GM21360 (cell line): ENCODE results near the gene CFAP54.
A peak's percentile ranks its signal among the peaks of the same experiment; 100 is the strongest.
"Not testable (repeated sequence)": the region's sequence is repeated elsewhere in the genome, so short reads cannot be mapped to it uniquely, and the experiment has no call there.

Experiments
- ATAC-seq: cut with Tn5 transposase; IDR thresholded peaks from one replicate; pipeline ENCODE4 v1.9.1; 2021; ENCODE audit warnings: mild to moderate bottlenecking, moderate library complexity; ENCODE audit not compliant: unreplicated experiment

Gene CFAP54, protein sequence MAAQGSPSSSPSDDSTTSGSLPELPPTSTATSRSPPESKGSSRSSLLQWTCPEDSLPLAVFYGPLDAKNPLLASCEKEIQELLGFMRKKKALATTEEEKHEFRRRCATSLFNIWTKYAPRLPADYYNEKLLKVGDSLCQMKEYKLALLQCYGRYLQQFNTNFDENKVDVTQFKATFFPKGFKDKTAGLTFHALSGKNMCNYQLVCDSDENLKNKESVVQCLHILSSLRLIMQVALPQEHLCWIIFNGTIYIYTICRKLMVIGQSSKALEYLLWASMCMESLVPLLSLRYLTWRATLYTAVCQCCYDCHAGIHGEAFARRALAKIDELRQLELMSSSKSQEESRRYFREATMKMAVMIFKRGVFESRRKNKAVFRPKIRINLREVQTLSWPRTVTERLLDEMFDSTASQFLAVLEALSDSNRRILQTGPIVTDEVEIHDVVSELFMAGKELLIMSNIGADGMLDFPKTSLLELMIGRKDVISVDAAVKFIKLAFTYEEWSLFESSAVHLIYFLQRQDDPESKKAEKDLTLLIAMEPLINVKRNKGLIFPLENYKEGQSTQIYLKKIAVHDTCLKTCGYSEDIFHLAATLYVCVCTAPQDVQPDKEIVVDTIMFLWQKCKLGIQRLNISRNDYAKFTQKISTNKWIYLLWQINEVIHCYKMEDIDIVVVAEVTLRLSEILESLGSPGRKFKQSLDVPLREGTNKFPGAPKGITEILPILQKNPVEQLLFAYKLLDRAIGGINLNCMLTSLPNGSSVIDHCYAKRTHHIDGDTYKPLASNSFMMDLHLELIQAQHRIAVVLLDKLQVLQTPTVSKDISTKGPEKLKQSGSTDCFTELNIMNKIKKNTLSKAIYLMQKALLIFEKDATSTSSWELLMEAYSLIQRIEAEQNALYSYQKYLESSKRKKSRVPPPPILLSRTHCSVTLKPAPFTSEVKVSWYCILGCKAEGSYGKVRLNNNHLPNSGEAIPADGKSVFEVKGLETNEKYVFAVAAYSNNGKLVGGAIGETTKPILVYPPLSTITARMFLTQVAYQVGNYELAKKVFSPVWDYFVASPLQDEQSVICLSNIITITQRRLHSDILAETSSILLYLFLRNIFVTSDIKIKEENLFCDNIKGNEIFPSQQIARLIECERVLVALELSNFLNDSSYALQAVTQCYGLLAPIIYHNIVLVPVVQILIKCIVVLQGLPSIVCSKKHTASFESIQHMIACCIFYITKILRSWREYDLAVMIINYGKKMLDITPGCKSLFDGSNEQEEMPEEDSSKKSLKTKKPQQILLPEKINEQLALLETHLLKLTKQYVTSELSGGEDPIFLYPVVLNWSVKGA (N-terminal part only)

DNA sequence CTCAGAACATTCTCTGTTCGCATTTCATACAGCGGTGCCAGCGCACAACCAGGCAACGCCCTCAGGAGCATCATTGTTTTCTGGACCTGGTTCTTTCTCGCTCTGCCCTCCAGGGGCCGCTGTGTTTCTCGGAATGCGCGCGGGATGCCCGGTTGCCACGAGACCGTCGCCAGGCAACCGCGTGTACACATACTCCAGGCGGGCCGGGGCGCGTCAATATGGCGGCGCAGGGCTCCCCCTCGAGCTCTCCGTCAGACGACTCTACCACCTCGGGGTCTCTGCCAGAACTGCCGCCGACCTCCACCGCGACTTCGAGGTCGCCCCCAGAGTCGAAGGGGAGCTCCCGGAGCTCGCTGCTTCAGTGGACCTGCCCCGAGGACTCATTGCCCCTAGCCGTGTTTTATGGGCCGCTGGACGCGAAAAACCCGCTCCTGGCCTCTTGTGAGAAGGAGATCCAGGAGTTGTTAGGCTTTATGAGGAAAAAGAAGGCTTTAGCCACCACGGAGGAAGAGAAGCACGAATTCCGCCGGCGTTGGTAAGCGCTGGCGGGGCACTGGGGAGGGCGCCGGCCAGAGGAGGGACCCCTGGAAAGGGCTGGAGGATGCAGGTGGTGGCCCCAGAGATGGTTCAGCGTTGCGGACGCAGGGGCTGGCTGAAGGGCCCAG is at the start of gene CFAP54:
Gene CFAP54, plus strand, starts transcription at position 186 of the 665 bp plus-strand sequence. Its CDS starts 33 bp downstream, at position 219.
- ATAC-seq, result peak; percentile 93

DNA sequence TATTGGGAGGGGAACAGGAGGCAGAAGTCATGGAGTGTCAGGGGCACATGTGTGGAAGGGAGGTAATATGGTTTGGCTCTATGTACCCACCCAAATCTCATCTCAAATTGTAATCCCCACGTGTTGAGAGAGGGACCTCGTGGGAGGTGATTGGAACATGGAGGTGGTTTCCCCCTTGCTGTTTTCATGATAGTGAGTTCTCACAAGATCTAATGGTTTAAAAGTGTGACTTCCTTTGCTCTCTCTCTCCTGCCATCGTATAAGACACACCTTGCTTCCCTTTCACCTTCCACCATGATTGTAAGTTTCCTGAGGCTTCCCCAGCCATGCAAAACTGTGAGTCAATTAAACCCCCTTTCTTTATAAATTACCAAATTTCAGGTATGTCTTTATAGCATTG is 47.6 kb upstream of the CFAP54 start:
- ATAC-seq, result no peak

DNA sequence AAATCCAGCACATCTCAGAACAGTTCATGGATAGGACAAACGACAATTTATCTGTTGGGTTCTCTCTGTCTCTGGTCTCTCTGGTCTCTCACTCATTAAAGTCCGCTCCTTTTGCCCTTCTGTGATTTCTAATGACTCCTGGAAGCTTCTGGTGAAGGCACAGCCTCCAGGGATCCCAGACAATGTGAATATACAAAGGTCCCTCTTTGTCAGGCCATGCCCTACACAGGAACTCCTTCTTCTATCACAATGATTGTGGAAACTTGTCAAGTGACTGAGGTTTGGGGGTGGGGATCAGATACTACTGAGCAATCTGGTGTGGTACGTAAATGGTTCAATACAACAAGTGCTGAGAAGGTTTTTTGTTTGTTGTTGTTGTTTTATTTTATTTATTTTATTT is 46.5 kb upstream of the CFAP54 start:
- no peak for ATAC-seq

DNA sequence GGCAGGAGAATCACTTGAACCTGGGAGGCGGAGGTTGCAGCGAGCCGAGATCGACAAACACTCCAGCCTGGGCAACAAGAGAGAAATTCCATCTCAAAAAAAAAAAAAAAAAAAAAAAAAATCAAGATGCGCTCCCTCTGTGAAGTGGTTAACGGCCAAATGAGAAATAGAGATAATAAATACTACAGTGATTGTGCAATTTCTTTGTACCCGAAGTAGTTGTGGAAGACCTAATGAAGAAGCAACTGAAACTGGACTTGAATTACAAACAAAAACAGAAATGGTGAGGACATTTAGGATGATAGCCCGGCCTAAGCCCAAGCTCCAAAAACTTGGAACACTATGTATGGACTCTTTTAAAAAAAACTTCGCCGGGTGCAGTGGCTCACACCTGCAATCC is 45.0 kb upstream of the CFAP54 start:
- ATAC-seq, result no peak

DNA sequence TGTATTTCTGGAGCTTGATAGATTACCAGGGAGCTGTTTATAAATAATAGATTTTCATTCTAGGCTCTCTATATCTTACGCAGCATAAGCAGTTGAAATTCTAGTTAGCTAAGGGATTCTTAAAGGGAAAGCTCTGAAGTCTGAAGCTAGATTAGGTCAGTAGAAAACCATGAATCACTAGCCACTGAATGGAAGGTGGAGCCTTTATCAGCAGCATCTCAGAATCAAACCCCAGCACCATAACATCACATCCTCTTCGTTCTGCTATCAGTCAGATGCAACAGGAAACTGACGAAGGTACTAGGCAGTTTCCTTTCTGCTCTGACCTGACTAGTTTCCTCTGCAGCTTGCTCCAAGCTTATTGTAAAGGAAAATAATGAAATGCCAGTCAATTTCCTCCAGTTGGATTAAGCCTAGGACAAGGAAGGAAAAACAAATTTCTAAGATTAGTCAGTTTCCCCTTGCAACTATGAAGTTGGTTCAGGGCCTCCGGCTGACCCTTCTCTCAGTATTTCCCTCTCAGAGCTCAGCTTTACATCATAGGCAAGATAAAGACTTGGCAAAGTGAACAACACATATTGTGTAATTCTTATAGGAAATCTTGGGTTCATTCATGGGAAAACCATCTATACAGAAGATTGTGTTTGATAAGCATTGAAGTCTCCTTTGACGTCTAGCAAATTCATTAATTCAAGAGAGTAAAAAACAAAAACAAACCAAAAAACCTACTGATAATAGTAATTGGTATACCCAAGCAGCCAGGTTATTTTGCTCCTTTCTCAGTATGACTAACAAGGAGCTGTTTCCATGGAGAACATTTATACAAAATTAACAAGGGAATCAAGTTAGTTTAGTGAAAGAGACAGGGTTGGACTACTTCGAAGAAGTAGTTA is 43.4 kb upstream of the CFAP54 start:
- peak; percentile 100 for ATAC-seq

DNA sequence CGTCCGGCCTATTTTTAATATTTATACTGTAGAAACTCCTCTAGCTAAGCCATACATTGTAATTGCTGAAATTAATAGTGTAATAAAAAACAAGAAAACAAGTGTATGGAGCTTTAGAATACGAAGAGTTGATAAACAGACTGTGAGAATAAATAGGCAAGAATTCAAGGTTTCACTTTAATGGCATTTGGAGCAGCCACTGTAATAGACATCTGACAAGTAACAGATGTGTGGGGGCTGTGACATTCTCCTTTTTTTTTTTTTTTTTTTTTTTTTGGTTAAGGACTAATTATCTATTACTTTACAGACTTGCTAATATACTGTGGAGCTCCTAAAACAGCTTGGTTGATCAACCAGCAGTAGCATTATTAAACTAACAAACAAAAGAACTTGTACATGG is 42.1 kb upstream of the CFAP54 start:
- ATAC-seq, result no peak

DNA sequence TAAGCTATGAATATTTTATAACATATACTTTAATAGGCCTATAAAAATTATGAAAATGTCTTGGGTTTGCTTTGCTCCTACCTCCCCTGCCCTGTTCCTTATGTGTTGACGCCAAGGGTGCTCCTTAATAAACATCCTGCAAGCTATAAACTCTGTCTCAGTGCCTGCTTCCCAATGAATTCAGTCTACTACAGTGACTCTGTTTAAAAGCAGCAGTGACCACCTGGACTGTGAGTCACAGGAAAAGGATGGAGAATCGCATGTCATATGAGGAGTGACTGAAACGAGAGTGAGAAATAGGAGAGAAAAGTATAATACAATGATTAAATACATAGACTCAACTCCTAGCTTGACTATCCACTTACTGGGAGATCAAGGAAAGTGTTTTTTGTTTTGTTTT is 41.1 kb upstream of the CFAP54 start:
- no peak for ATAC-seq

DNA sequence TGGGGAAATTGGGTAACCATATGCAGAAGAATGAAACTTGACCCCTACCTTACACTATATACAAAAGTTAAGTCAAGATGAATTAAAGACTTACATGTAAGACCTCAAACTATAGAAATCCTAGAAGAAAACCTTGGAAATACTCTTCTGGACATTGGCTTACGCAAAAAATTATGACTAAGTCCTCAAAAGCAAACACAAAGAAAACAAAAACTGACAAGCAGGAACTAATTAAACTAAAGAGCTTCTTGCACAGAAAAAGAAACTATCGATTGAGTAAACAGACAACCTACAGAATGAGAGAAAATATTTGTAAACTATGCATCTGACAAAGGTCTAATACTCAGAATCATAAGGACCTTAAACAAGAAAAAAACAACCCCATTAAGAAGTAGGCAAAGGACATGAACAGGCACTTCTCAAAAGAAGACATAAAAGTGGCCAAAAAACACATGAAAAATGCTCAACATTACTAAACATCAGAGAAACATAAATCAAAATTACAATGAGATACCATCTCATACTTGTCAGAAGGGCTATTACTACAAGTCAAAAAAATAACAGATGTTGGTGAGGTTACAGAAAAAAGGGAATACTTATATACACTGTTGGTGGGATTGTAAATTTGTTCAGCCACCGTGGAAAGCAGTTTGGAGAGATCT is 37.0 kb upstream of the CFAP54 start:
- no peak for ATAC-seq

DNA sequence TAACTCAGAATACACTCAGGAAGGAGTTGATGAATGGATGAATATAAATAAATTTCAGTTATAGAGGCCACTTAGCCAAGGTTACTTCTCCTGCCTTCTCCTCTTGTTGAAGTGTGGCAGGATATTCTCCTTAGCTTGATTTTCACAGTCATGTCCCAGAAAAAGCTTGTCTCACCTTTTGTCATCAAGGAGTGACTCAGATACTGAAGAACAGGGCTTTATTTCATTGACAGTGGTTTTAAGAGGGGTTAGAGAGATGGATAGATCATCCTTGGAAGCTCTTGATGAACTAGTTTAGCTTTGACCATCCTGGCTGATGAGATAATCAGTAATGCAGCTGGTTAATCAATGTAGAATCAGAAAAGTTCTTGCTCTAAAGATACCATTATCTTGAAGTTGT is 35.0 kb upstream of the CFAP54 start:
- no peak for ATAC-seq

DNA sequence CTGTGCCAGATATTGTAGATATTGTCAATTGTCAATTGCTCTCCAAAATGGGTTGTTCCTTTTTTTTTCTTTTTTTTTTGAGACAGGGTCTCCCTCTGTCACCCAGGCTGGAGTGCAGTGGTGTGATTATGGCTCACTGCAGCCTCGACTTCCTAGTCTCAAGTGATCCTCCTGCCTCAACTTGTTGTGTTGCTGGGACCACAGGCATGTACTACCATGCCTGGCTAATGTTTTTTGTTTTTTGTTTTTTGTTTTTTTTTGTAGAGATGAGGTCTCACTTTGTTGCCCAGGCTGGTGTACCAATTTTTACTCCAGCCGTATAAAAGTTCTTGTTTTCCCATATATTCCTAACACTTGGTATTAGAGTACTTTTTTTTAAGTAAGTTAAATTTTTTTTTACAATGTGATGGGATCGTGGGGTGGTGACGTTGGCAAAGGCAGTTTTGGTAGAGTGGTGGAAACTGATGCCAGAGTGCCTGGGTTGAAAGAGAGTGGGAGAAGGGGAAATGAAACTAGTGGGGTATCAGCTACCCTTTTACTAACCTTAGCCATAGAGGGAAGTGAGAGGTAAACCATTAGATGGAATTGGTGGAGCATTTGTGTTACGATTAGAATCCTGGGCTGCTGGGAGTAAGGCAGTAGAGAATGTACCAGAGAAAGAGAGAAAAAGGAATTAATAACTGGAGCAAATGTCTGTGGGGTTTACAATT is 33.0 kb upstream of the CFAP54 start:
- peak; percentile 87 for ATAC-seq

DNA sequence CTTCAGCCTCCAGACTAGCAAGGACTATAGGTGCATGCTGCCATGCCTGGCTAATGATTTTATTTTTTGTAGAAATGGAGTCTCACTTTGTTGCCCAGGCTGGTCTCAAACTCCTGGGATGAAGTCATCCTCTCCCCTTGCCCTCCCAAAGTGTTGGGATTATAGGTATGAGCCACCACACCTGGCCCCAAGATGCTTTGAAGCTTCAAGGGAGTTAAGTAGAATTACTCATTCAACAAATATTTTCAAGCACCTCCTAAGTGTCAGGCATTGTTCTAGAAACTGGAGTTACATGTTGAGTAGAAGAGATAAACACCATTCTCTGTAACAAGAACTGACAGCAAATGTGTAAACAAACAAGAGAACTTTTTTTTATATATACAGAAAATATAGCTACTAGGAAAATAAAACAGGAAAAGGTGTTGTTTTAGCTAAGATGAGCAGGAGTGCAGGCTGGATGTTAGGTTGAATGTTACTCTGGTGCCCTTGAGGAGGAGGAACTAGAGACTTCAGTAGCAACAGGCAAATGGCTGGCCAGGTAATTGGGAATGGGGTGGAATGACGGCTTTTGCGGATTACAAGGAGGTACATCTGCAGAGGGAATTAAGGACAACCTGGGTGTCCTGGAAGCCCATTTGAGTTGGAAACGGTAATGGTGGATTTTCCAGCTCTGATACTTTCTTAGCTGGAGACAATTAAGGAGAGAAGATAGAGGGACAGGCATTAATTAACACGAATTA is 32.0 kb upstream of the CFAP54 start:
- ATAC-seq, result no peak

DNA sequence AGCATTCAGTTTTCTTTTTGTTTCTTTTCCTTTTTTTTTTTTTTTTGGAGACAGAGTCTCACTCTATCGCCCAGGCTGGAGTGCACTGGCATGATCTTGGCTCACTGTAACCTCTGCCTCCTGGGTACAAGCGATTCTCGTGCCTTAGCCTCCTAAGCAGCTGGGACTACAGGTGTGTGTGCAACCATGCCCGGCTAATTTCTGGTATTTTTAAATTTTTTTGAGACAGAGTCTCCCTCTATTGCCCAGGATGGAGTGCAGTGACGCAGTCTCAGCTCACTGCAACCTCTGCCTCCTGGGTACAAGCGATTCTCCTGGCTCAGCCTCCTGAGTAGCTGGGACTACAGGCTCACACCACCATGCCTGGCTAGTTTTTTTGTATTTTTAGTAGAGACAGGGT is 30.1 kb upstream of the CFAP54 start:
- ATAC-seq, result not testable (repeated sequence)

DNA sequence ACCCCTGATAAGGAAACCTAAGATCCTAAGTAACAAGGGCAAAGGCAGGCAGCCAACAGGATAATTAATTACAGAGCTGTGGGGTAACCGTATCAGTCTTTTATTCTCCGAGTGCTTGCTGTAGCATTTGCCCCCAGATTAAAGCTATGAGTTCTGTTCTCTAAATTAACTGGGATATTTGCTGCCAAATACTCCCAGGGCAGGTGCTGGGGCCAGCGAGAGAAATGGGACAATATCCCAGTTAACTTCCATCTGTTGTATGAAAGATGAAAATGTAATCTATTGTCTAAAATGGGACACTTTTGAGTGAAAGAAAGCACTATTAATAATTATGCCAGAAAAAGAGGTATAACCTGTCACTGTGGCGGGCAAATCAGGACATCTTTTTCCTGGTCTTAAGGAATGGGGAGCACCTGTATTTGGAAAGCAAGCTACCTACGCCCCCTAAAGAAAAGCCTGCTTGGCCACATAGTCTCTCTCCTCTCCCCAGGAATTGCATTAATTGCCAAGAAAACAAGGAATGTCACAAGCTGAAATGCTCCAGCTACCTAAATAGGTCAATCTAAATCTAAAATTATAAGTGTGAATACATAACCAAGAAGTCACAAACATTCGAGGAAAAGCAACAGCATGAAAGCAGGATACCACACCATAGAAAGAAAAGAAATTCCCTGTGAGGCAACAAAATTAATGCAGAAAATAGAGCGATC is 26.7 kb upstream of the CFAP54 start:
- no peak for ATAC-seq

DNA sequence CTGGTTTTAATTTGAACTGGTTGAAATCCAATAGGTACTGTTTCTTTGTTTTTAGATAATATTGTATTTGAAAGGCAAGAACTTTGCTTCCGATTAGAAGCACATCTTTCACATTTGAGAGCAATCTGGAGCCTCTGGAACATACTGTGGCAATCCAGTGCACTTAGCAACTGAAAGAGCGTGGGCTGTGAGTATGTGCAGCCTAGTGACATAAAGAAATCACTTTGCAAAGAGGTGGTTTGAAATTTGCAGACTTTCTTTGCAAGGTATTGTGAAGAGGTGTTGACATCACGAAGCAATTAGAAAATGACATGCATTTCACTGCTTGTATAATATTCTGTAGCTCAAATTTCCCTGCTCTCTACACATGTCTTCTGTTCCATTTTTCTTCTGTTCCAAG is 23.5 kb upstream of the CFAP54 start:
- ATAC-seq, result no peak

DNA sequence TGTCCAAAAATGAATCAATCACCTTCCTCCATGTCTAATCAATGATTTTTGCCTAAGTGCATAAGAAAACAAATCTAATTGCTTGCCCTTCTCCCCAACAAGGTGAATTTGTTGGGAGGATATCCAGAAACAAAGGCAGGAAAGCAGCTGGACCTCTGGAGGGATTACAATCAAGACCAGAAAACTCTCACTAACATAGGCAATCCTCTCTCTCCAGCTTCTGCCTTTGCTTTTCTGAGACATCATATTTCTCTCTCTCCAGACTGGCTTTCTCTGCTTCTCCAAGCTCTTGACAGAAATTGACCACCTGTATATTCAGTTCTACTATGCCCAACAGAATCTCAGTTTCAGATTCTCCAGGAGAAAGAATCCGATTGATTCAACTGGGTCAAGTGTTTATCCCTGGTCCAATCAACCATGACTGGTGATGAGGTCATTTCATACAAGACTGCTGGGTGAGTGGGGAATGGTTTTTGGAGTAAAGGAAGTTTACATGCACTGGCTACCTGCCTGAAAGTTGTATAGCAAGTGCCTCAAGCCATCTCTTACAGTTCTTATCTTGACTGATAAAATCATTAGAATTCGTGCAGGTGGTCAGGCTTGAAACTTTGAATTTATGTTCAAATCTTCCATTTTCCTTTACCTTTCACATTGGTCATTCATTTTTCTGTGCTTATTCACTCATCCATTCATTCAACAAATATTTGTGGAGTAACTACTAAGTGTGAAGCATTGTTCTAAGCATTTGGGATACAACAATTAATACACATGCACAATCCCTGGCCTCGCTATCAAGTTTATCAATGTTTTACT is 22.2 kb upstream of the CFAP54 start:
- no peak for ATAC-seq

DNA sequence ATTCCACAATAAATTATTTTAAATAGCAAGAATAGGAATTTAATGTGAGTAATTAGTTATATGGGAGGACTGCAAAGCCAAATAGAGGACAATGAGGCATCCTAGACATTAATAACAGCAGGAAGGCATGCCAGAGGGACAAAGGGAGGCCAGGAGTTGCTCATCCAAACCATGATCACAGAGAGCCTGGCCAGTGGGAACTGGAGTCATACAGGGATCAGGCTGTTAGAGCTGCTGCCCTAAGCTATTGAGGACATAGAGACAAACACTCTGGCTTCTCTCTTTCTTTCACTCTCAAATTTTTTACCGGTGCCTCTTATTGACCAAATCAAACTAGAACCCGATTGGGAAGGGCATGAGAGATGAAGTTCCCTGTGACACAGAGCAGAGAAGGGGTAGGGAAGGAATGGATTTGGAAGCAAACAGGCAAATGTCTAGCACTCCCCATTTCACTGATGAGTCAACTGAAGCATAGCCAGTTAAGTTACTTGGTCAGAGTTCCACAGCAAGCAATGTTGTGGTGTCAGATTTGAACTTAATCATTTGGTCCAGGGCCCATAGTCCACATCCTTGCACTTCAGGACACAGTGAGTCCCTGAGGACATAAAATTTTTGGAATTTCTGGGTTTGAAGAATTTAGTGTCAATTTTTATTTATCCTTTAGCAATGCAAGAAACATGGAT is 17.9 kb upstream of the CFAP54 start:
- ATAC-seq, result no peak
